ENCODE measurements around the gene WDR82. TPM values are rescaled to one million over a fixed set of nuclear protein-coding genes. Genes with fewer than 3 reads are reported as not detected.

Gene WDR82
- total RNA-seq, 1 donor from 2014 or later = 69.9 TPM

- Histone ChIP-seq H3K9ac (ENCODE audit: low read depth in 1 of 3, low read length in 3 of 3) (no peak overlapping the region), H3K4me1 (ENCODE audit: control insufficient read depth in 3 of 3, insufficient read depth in 3 of 3, low read length in 3 of 3) (peaks cover 12 to 22% (median 12%) of the 10 kb centered on the region in 3 donors), H3K9me3 (ENCODE audit: control insufficient read depth in 3 of 3, low read length in 3 of 3) (no peaks in the 10 kb centered on the region), H3K27me3 (ENCODE audit: control insufficient read depth in 3 of 3, insufficient read depth in 3 of 3, low read length in 3 of 3) (no peaks in the 10 kb centered on the region), H3K4me3 (ENCODE audit: low read length in 3 of 3) (no peak overlapping the region), H3K36me3 (ENCODE audit: control insufficient read depth in 3 of 3, insufficient read depth in 3 of 3, low read length in 3 of 3) (peaks cover 38 to 46% (median 39%) of the 10 kb centered on the region in 3 donors), H3K27ac (ENCODE audit: low read depth, low read length) (no peak overlapping the region)
These were observed 52.1 kb downstream of the WDR82 start for GRCh38 chr3:52226229-52226817.

GRCh38 chr3:52225452-52226228, 52.8 kb downstream of the WDR82 start, which contains the start of gene TLR9:
Gene TLR9, minus strand, starts transcription at chr3:52225645. Its CDS starts 116 bp downstream, at chr3:52225529.
- Histone ChIP-seq H3K36me3 (ENCODE audit: control insufficient read depth in 3 of 3, insufficient read depth in 3 of 3, low read length in 3 of 3) (peaks cover 31 to 39% (median 32%) of the 10 kb centered on the region in 3 donors), H3K9me3 (ENCODE audit: control insufficient read depth in 3 of 3, low read length in 3 of 3) (no peaks in the 10 kb centered on the region), H3K9ac (ENCODE audit: low read depth in 1 of 3, low read length in 3 of 3) (no peak within 1 kb of the TSS), H3K4me1 (ENCODE audit: control insufficient read depth in 3 of 3, insufficient read depth in 3 of 3, low read length in 3 of 3) (peaks cover 14 to 21% (median 15%) of the 10 kb centered on the region in 3 donors), H3K4me3 (ENCODE audit: low read length in 3 of 3) (no peak within 1 kb of the TSS), H3K27ac (ENCODE audit: low read depth, low read length) (no peak within 1 kb of the TSS), H3K27me3 (ENCODE audit: control insufficient read depth in 3 of 3, insufficient read depth in 3 of 3, low read length in 3 of 3) (no peaks in the 10 kb centered on the region)

GRCh38 chr3:52223449-52224408, 54.7 kb downstream of the WDR82 start:
- Histone ChIP-seq H3K9ac (ENCODE audit: low read depth in 1 of 3, low read length in 3 of 3) (no peak overlapping the region), H3K9me3 (ENCODE audit: control insufficient read depth in 3 of 3, low read length in 3 of 3) (no peaks in the 10 kb centered on the region), H3K4me1 (ENCODE audit: control insufficient read depth in 3 of 3, insufficient read depth in 3 of 3, low read length in 3 of 3) (peaks cover 18 to 23% (median 19%) of the 10 kb centered on the region in 3 donors), H3K27me3 (ENCODE audit: control insufficient read depth in 3 of 3, insufficient read depth in 3 of 3, low read length in 3 of 3) (no peaks in the 10 kb centered on the region), H3K27ac (ENCODE audit: low read depth, low read length) (no peak overlapping the region), H3K36me3 (ENCODE audit: control insufficient read depth in 3 of 3, insufficient read depth in 3 of 3, low read length in 3 of 3) (peaks cover 12 to 20% (median 13%) of the 10 kb centered on the region in 3 donors), H3K4me3 (ENCODE audit: low read length in 3 of 3) (no peak overlapping the region)

- H3K27me3 ChIP-seq (ENCODE audit: control insufficient read depth in 3 of 3, insufficient read depth in 3 of 3, low read length in 3 of 3) = no peaks in the 10 kb centered on the region
- peaks cover 25 to 29% (median 26%) of the 10 kb centered on the region in 3 donors for H3K4me1 ChIP-seq (ENCODE audit: control insufficient read depth in 3 of 3, insufficient read depth in 3 of 3, low read length in 3 of 3)
- H3K4me3 ChIP-seq (ENCODE audit: low read length in 3 of 3) = no peak overlapping the region
- H3K9me3 ChIP-seq (ENCODE audit: control insufficient read depth in 3 of 3, low read length in 3 of 3) = no peaks in the 10 kb centered on the region
- H3K27ac ChIP-seq (ENCODE audit: low read depth, low read length) = no peak overlapping the region
- H3K36me3 ChIP-seq (ENCODE audit: control insufficient read depth in 3 of 3, insufficient read depth in 3 of 3, low read length in 3 of 3) = peaks cover 2 to 9% (median 3%) of the 10 kb centered on the region in 3 donors
- H3K9ac ChIP-seq (ENCODE audit: low read depth in 1 of 3, low read length in 3 of 3) = peak overlapping the region in 1 of 3 donors; percentile 1
These were observed 55.9 kb downstream of the WDR82 start for GRCh38 chr3:52222319-52223221.

GRCh38 chr3:52221563-52222318, 56.7 kb downstream of the WDR82 start:
- H3K9me3 ChIP-seq (ENCODE audit: control insufficient read depth in 3 of 3, low read length in 3 of 3) = no peaks in the 10 kb centered on the region
- no peaks in the 10 kb centered on the region for H3K27me3 ChIP-seq (ENCODE audit: control insufficient read depth in 3 of 3, insufficient read depth in 3 of 3, low read length in 3 of 3)
- peaks cover 0 to 9% (median 0%) of the 10 kb centered on the region in 3 donors for H3K36me3 ChIP-seq (ENCODE audit: control insufficient read depth in 3 of 3, insufficient read depth in 3 of 3, low read length in 3 of 3)
- H3K4me3 ChIP-seq (ENCODE audit: low read length in 3 of 3) = no peak overlapping the region
- H3K27ac ChIP-seq (ENCODE audit: low read depth, low read length) = no peak overlapping the region
- H3K9ac ChIP-seq (ENCODE audit: low read depth in 1 of 3, low read length in 3 of 3) = peak overlapping the region in 1 of 3 donors; percentile 1
- H3K4me1 ChIP-seq (ENCODE audit: control insufficient read depth in 3 of 3, insufficient read depth in 3 of 3, low read length in 3 of 3) = peaks cover 30 to 38% (median 34%) of the 10 kb centered on the region in 3 donors

GRCh38 chr3:52221141-52221562, 57.3 kb downstream of the WDR82 start:
- peaks cover 35 to 43% (median 40%) of the 10 kb centered on the region in 3 donors for H3K4me1 ChIP-seq (ENCODE audit: control insufficient read depth in 3 of 3, insufficient read depth in 3 of 3, low read length in 3 of 3)
- H3K9ac ChIP-seq (ENCODE audit: low read depth in 1 of 3, low read length in 3 of 3) = peak overlapping the region in 1 of 3 donors; percentile 51
- no peak overlapping the region for H3K27ac ChIP-seq (ENCODE audit: low read depth, low read length)
- no peaks in the 10 kb centered on the region for H3K9me3 ChIP-seq (ENCODE audit: control insufficient read depth in 3 of 3, low read length in 3 of 3)
- peaks cover 0 to 9% (median 0%) of the 10 kb centered on the region in 3 donors for H3K36me3 ChIP-seq (ENCODE audit: control insufficient read depth in 3 of 3, insufficient read depth in 3 of 3, low read length in 3 of 3)
- H3K4me3 ChIP-seq (ENCODE audit: low read length in 3 of 3) = no peak overlapping the region
- no peaks in the 10 kb centered on the region for H3K27me3 ChIP-seq (ENCODE audit: control insufficient read depth in 3 of 3, insufficient read depth in 3 of 3, low read length in 3 of 3)

GRCh38 chr3:52220380-52221026, 57.9 kb downstream of the WDR82 start:
- Histone ChIP-seq H3K4me1 (ENCODE audit: control insufficient read depth in 3 of 3, insufficient read depth in 3 of 3, low read length in 3 of 3) (peaks cover 40 to 44% (median 43%) of the 10 kb centered on the region in 3 donors), H3K4me3 (ENCODE audit: low read length in 3 of 3) (no peak overlapping the region), H3K9ac (ENCODE audit: low read depth in 1 of 3, low read length in 3 of 3) (peak overlapping the region in 1 of 3 donors; percentile 51), H3K27me3 (ENCODE audit: control insufficient read depth in 3 of 3, insufficient read depth in 3 of 3, low read length in 3 of 3) (no peaks in the 10 kb centered on the region), H3K36me3 (ENCODE audit: control insufficient read depth in 3 of 3, insufficient read depth in 3 of 3, low read length in 3 of 3) (peaks cover 1 to 10% (median 3%) of the 10 kb centered on the region in 3 donors), H3K9me3 (ENCODE audit: control insufficient read depth in 3 of 3, low read length in 3 of 3) (no peaks in the 10 kb centered on the region), H3K27ac (ENCODE audit: low read depth, low read length) (no peak overlapping the region)

DNA sequence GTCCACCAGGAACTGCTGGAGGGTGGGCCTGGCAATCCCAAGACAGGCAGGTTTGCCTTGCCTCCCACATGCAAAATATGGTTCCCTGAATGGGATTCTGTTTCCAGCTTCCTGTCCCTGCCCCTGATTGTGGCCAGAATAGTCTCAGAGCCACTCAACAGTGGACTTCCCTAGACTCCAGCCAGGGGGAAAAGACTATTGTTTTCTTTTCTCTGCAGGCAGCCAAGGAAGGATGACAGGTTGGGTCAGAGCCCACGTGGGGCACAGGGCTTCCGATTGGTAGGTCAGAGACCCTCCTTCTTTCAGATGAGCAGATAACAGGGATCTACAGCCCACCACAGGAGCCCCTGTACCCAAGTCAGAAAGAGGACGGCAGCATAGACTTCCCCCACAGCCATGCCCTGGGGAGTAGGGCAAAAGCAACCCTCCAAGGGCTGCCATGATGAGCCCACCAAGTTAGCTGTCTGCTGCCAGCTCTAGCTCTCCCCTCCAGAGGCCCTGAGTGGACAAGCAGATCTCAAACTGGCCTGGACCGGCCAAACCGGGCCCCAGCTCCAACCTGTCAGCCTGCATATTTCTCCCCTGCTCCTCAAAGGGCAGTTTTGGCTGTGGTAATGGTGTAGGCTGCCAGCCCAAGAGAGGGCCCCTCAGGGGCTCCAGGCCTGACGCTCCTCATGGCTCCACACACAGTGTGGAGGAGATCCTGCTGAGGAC, 59.4 kb downstream of the WDR82 start:
- Histone ChIP-seq H3K4me1 (ENCODE audit: control insufficient read depth in 3 of 3, insufficient read depth in 3 of 3, low read length in 3 of 3) (peaks cover 42 to 44% (median 43%) of the 10 kb centered on the region in 3 donors), H3K27ac (ENCODE audit: low read depth, low read length) (peak overlapping the region; percentile 21), H3K36me3 (ENCODE audit: control insufficient read depth in 3 of 3, insufficient read depth in 3 of 3, low read length in 3 of 3) (peaks cover 16 to 24% (median 17%) of the 10 kb centered on the region in 3 donors), H3K9ac (ENCODE audit: low read depth in 1 of 3, low read length in 3 of 3) (no peak overlapping the region), H3K9me3 (ENCODE audit: control insufficient read depth in 3 of 3, low read length in 3 of 3) (no peaks in the 10 kb centered on the region), H3K27me3 (ENCODE audit: control insufficient read depth in 3 of 3, insufficient read depth in 3 of 3, low read length in 3 of 3) (no peaks in the 10 kb centered on the region), H3K4me3 (ENCODE audit: low read length in 3 of 3) (peak overlapping the region in 1 of 3 donors; percentile 13)
